Breast epithelium (tissue), 3 donors: ENCODE data around the gene UGT2A2.

ENCODE experiments used
- POLR2AphosphoS5 ChIP-seq, 3 donors: sonication (generic); formaldehyde crosslinking; IDR thresholded peaks; one replicate each; pipeline ENCODE4 v1.6.1; 2017; ENCODE audit warnings: antibody characterized with exemption in 3 of 3
- TF ChIP-seq, protein P1 (sequence below), 3 donors: fragments of 450-650 bp; IDR thresholded peaks; one replicate each; pipeline ENCODE4 v1.5.1; 2016 to 2017; ENCODE audit warnings: antibody characterized with exemption in 3 of 3, mild to moderate bottlenecking in 3 of 3, moderate library complexity in 3 of 3

GRCh38 chr4:69640289-69640688 lies 847 bp upstream of the UGT2A2 start:
- no peak for TF ChIP-seq POLR2AphosphoS5 (IDR thresholded peaks at IDR 0.05)
- TF ChIP-seq, protein P1, sequence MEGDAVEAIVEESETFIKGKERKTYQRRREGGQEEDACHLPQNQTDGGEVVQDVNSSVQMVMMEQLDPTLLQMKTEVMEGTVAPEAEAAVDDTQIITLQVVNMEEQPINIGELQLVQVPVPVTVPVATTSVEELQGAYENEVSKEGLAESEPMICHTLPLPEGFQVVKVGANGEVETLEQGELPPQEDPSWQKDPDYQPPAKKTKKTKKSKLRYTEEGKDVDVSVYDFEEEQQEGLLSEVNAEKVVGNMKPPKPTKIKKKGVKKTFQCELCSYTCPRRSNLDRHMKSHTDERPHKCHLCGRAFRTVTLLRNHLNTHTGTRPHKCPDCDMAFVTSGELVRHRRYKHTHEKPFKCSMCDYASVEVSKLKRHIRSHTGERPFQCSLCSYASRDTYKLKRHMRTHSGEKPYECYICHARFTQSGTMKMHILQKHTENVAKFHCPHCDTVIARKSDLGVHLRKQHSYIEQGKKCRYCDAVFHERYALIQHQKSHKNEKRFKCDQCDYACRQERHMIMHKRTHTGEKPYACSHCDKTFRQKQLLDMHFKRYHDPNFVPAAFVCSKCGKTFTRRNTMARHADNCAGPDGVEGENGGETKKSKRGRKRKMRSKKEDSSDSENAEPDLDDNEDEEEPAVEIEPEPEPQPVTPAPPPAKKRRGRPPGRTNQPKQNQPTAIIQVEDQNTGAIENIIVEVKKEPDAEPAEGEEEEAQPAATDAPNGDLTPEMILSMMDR (IDR thresholded peaks at IDR 0.05), result no peak
